Measurements from ENCODE around the gene TMEM184B.

The TMEM184B gene

DNA sequence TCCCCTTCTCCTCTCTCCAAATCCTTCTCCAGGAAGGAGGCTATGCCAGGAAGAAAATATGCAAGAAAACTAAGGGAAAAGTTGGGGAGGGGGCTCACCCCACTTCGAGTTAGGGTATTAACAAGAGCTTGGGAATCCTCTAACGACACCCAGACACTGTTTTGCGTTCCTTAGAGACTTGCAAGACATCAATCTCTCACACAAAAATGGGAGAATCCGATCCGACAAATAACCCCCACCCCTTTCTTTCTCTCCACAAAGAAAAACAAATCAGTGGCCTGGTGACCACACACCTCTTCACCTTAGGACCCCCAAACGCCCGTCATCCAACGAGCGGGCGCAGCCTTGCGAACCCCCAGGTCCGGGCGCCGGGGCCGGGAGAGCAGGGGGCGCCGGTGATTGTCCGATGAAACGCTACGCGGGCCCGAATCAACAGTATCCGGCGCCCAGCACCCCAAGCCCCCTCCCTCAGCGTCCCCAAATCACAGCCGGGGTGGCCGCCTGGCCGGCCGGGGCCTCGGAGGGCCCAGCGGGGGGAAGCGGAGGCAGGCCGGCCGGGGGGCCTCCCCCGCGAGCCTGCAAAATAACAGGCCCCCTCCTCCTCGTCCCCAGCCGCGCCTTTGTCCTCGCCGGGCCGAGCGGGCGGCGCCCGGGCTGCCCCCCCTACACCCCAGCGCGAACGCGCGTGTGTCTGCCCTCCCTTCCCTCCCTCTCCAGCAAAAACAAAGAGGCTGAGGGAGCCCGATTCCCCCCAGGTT, 43.7 kb upstream of the TMEM184B start:
- H3K4me3 ChIP-seq (ENCODE audit: low read depth, low read length) = peak overlapping the region; percentile 79
- peak; percentile 65 for DNase-seq (ENCODE audit: low read depth)
- no peak for TF ChIP-seq CTCF (conservative IDR thresholded peaks at IDR 0.05; ENCODE audit: low read depth, low read length)

GRCh38 chr22:38315823-38316363, 43.1 kb upstream of the TMEM184B start:
- H3K4me3 ChIP-seq (ENCODE audit: low read depth, low read length) = peak overlapping the region; percentile 79
- no peak for TF ChIP-seq CTCF (conservative IDR thresholded peaks at IDR 0.05; ENCODE audit: low read depth, low read length)
- no peak for DNase-seq (ENCODE audit: low read depth)

DNA sequence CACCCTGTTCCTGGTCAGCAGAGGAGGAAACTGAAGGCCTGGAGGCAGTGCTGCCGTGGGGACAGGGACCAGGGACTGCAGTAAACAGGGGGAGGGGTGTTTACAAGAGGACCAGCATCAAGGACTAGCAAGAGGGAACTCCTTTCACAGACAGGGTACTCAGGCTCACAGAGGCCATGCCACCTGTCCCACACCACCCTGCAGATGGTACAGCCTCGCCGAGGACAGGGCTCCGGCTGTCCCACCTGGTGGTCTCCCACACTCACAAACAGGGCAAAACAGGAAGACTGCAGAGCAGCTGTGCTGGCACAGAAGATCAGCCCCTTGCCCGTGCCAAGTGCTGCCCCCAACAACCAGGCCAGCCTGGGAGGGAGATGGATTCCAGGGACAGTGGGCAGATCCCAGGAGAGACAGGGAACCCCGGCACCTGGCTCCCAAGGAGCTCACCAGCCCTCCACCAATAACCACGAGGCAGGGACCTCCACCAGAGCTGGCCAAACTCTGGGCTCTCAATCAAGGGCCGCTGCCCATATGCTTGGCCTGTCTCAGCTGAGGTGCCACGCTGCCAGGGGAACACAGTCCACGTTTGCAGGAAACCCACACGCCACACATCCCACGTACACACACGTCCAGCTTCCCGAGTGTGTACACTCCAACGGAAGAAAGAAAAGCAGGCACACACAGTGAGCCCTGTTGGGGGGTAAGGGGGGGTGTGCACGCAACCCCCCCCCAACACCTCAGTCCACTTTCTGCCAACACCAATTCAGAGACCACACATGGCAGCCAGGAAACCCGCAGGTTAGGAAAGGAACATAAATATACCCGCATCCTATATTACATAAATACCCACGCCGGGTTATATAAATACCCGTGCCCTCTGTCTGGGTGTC, 42.4 kb upstream of the TMEM184B start:
- no peak for DNase-seq (ENCODE audit: low read depth)
- peak overlapping the region; percentile 79 for H3K4me3 ChIP-seq (ENCODE audit: low read depth, low read length)
- TF ChIP-seq CTCF (conservative IDR thresholded peaks at IDR 0.05; ENCODE audit: low read depth, low read length) = no peak

DNA sequence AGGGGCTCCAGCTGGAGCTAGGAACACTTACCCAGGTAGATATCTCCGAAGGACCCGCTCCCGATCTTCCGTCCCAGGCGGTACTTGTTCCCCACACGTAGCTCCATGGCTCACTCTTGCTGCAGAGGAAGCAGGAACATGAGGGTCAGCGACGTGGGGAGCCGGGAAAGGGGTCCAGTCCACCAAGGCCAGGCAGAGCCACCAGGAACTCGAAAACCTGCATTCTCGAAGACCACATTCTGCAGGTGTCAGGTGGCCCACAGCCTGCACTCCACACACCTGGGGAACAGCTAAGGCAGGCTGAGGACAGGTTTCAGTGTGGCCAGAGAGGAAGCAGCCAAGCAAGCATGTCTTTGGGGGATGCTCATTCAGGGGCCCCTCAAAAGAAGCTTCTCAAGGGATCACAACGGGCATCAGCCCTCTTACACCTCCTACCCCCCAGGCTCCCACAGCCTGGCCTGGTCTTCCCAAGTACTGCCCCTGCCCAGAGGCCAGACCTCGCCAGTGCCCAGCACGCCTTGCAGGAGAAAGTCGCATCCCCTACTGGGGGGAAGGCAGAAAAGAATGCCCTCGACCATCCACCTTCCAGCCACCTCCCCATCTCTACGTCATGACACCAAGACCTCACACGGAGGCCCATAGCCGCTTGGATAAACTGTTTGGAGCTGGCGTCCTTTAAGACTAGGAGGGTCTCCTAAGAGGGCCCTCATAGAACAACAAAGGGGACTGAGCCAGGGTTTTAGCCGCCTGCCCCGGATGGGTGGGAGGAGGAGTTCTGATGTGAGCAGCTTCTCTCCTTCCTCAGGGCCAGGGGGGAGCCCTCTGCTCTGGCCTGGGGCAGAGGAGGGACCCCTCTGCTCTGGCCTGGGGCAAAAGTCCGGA, 41.5 kb upstream of the TMEM184B start:
- DNase-seq (ENCODE audit: low read depth) = peak; percentile 51
- H3K4me3 ChIP-seq (ENCODE audit: low read depth, low read length) = peak overlapping the region; percentile 79
- no peak for TF ChIP-seq CTCF (conservative IDR thresholded peaks at IDR 0.05; ENCODE audit: low read depth, low read length)

DNA sequence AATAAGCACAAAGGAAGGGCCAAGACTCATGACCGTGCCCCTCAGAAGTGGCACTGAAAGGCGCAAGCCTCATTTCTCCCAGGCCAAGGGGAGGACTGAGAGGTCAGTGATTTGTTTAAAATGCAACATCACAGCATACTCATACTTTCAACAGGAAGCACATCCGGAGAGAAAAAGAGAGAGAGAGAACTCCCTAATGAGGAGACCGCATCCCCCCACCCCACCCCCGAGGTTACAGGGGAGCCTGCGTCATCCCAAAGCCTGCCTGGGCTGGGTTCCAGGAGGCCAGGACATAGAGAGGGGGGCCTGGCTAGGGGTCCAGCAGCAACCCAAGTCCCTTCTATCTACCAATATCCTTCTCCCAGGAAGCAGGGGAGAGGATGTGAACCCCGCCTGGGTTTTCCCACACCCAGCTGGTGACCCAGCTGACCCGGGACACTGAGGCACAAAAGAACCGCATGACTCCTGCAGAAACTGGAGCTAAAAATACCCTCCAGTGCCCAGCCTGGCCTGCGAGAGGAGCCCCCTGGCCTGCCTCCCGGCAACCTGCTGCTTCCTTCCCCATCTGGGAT, 40.7 kb upstream of the TMEM184B start:
- DNase-seq (ENCODE audit: low read depth) = peak; percentile 94
- no peak for TF ChIP-seq CTCF (conservative IDR thresholded peaks at IDR 0.05; ENCODE audit: low read depth, low read length)
- H3K4me3 ChIP-seq (ENCODE audit: low read depth, low read length) = peak overlapping the region; percentile 79

DNA sequence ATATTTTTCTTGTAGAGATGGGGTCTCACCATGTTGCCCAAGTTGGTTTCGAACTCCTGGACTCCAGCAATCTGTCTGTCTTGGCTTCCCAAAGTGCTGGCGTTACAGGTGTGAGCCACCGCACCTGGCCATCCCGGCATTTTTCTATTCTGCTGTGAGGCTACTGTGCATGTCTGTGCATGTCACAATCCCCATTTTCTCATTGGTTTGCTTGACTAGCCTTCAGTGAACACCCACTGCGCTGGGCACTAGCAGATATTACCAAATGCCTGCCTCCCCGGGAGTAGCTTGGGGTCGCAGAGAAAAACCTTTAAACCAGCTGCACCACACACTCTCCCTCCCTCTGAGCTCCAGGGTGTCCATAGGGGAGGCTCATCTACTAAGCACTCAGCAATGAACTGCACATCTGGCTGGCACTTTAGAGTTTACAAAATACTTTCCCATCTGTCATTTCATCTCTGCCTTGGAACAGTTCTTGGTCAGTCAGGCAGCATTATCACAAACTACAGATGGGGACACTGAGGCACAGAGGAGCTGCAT, 39.5 kb upstream of the TMEM184B start:
- no peak overlapping the region for H3K4me3 ChIP-seq (ENCODE audit: low read depth, low read length)
- no peak for TF ChIP-seq CTCF (conservative IDR thresholded peaks at IDR 0.05; ENCODE audit: low read depth, low read length)
- peak; percentile 72 for DNase-seq (ENCODE audit: low read depth)

Data from choroid plexus epithelial cell (primary cell).